Ascending aorta (tissue), 2 donors: ENCODE results near the gene PCDHGA4. TPM values are rescaled to one million over a fixed set of nuclear protein-coding genes. Genes with fewer than 3 reads are reported as not detected.
"Not testable (repeated sequence)": the region's sequence is repeated elsewhere in the genome, so short reads cannot be mapped to it uniquely, and the experiment has no call there.

Experiments
- DNase-seq, 2 donors: peaks; one replicate each; pipeline ENCODE4 v3.0.0-alpha.2; 2019; ENCODE audit warnings: low spot score in 2 of 2
- H3K27ac ChIP-seq, 2 donors: fragments of 200-600 bp; sonication (generic); one replicate each; pipeline ENCODE4 v1.5.1; 2016 to 2017; ENCODE audit warnings: mild to moderate bottlenecking in 1 of 2
- H3K27me3 ChIP-seq: fragments of 200-600 bp; sonication (generic); one replicate; pipeline ENCODE4 v1.5.1; 2017
- H3K36me3 ChIP-seq, 2 donors: fragments of 200-600 bp; sonication (generic); one replicate each; pipeline ENCODE4 v1.5.1; 2016
- H3K4me1 ChIP-seq, 2 donors: fragments of 200-600 bp; sonication (generic); one replicate each; pipeline ENCODE4 v1.5.1; 2016 to 2017; ENCODE audit warnings: mild to moderate bottlenecking in 1 of 2
- H3K4me3 ChIP-seq, 2 donors: fragments of 200-600 bp; sonication (generic); one replicate each; pipeline ENCODE4 v1.5.1; 2016 to 2017; ENCODE audit warnings: mild to moderate bottlenecking in 1 of 2
- H3K9me3 ChIP-seq, 2 donors: fragments of 200-600 bp; sonication (generic); one replicate each; pipeline ENCODE4 v1.5.1; 2016
- intact Hi-C: fragments of 100-400 bp; cut with DNase I; formaldehyde crosslinking; loops from one replicate; pipeline ENCODE4 v1.15.1; 2023
- total RNA-seq: library from RNA; depleted of rRNA; stranded (reverse); fragments of >200 nt; gene quantifications from one replicate; pipeline ENCODE4 v1.1.0, GENCODE V29; 2016
- TF ChIP-seq, protein P1 (sequence below), 3 experiments: fragments of 200-600 bp in 2 of 3; fragments of 450-650 bp in 1 of 3; sonication (generic) in 2 of 3; IDR thresholded peaks; one replicate each; pipeline ENCODE4 v1.5.1; 2016 to 2019; ENCODE audit warnings: antibody characterized with exemption in 3 of 3, mild to moderate bottlenecking in 1 of 3, moderate library complexity in 1 of 3

PCDHGA4 gene
- total RNA-seq, 1 donor from 2014 or later, result 4.3 TPM

DNA sequence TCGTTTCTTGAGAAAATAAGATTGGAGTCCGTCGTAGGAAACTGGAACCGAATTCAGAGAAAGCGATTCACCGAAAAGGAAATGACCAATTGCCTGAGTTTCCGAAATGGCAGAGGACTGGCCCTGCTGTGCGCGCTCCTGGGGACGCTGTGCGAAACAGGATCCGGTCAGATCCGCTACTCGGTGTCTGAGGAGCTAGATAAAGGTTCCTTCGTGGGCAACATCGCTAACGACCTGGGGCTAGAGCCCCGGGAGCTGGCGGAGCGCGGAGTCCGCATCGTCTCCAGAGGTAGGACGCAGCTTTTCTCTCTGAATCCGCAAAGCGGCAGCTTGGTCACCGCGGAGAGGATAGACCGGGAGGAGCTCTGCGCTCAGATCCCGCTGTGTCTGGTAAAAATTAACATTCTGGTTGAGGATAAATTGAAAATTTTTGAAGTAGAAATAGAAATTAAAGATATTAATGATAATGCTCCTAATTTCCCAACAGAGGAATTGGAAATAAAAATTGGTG is 10.8 kb upstream of the PCDHGA4 start:
- peak overlapping the region in 1 of 2 donors; percentile 35 for H3K4me3 ChIP-seq
- no peak overlapping the region for H3K27ac ChIP-seq
- peaks cover 77 to 99% of the 10 kb centered on the region in 2 donors for H3K9me3 ChIP-seq
- TF ChIP-seq, protein P1, sequence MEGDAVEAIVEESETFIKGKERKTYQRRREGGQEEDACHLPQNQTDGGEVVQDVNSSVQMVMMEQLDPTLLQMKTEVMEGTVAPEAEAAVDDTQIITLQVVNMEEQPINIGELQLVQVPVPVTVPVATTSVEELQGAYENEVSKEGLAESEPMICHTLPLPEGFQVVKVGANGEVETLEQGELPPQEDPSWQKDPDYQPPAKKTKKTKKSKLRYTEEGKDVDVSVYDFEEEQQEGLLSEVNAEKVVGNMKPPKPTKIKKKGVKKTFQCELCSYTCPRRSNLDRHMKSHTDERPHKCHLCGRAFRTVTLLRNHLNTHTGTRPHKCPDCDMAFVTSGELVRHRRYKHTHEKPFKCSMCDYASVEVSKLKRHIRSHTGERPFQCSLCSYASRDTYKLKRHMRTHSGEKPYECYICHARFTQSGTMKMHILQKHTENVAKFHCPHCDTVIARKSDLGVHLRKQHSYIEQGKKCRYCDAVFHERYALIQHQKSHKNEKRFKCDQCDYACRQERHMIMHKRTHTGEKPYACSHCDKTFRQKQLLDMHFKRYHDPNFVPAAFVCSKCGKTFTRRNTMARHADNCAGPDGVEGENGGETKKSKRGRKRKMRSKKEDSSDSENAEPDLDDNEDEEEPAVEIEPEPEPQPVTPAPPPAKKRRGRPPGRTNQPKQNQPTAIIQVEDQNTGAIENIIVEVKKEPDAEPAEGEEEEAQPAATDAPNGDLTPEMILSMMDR (IDR thresholded peaks at IDR 0.05), result no peak
- no peaks in the 10 kb centered on the region for H3K36me3 ChIP-seq
- no peak for DNase-seq
- intact Hi-C loops, result no loop called here
- no peaks in the 10 kb centered on the region for H3K4me1 ChIP-seq
- H3K27me3 ChIP-seq, result no peaks in the 10 kb centered on the region

DNA sequence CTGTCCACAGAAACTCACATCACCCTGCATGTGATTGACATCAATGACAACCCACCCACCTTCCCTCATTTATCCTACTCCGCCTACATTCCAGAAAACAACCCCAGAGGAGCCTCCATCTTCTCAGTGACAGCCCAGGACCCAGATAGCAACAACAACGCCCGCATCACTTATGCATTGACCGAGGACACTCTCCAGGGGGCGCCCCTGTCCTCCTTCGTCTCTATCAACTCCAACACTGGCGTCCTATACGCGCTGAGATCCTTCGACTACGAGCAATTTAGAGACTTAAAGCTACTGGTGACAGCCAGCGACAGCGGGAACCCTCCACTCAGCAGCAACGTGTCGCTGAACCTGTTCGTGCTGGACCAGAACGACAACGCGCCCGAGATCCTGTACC is 9.5 kb upstream of the PCDHGA4 start:
- DNase-seq, result no peak
- TF ChIP-seq, protein P1 (IDR thresholded peaks at IDR 0.05), result no peak
- no peaks in the 10 kb centered on the region for H3K36me3 ChIP-seq
- no peaks in the 10 kb centered on the region for H3K4me1 ChIP-seq
- H3K9me3 ChIP-seq, result peaks cover 79 to 99% of the 10 kb centered on the region in 2 donors
- H3K27me3 ChIP-seq, result no peaks in the 10 kb centered on the region
- no peak overlapping the region for H3K4me3 ChIP-seq
- intact Hi-C loops, result no loop called here
- no peak overlapping the region for H3K27ac ChIP-seq

- peaks cover 79 to 99% of the 10 kb centered on the region in 2 donors for H3K9me3 ChIP-seq
Measured at GRCh38 chr5:141346017-141346416, 8.8 kb upstream of the PCDHGA4 start.

GRCh38 chr5:141349917-141350619 is 4.8 kb upstream of the PCDHGA4 start, which contains the start of gene PCDHGB1:
PCDHGB1 (plus strand) TSS chr5:141350099; CDS start chr5:141350261, 162 bp downstream.
- Histone ChIP-seq H3K9me3 (peaks cover 67 to 99% of the 10 kb centered on the region in 2 donors), H3K4me3 (peak within 1 kb of the TSS in 1 of 2 donors; percentile 36), H3K36me3 (peaks cover 0 to 3% of the 10 kb centered on the region in 2 donors), H3K27me3 (no peaks in the 10 kb centered on the region), H3K27ac (no peak within 1 kb of the TSS), H3K4me1 (no peaks in the 10 kb centered on the region)
- no peak for DNase-seq
- intact Hi-C loops, result no loop called here
- TF ChIP-seq, protein P1 (IDR thresholded peaks at IDR 0.05), result peak in 1 of 3 experiments; percentile 22

More at GRCh38 chr5:141346017-141346416, 8.8 kb upstream of the PCDHGA4 start:
- intact Hi-C loops, H3K4me1 ChIP-seq, H3K4me3 ChIP-seq, H3K27me3 ChIP-seq, DNase-seq, H3K27ac ChIP-seq, H3K36me3 ChIP-seq: not testable (repeated sequence)

- Histone ChIP-seq H3K9me3 (peaks cover 73 to 100% of the 10 kb centered on the region in 2 donors), H3K27me3 (no peaks in the 10 kb centered on the region), H3K4me1 (no peaks in the 10 kb centered on the region), H3K4me3 (no peak overlapping the region), H3K27ac (no peak overlapping the region), H3K36me3 (peaks cover 0 to 4% of the 10 kb centered on the region in 2 donors)
- TF ChIP-seq, protein P1 (IDR thresholded peaks at IDR 0.05), result no peak
- intact Hi-C loops, result no loop called here
- DNase-seq, result no peak
Measured at GRCh38 chr5:141351591-141351990, 3.2 kb upstream of the PCDHGA4 start.

- Histone ChIP-seq H3K9me3 (peaks cover 81 to 99% of the 10 kb centered on the region in 2 donors), H3K36me3 (peaks cover 0 to 4% of the 10 kb centered on the region in 2 donors), H3K4me3 (peak overlapping the region; percentile 29 to 30), H3K27ac (no peak overlapping the region), H3K4me1 (no peaks in the 10 kb centered on the region), H3K27me3 (no peaks in the 10 kb centered on the region)
- DNase-seq, result no peak
- intact Hi-C loops, result no loop called here
- TF ChIP-seq, protein P1 (IDR thresholded peaks at IDR 0.05), result no peak
Measured at GRCh38 chr5:141355641-141356040, 820 bp downstream of the PCDHGA4 start.
